Cortex of kidney (tissue), 1 donor: Measurements from ENCODE around the gene ABCF2.

ENCODE experiments used
- DNase-seq: peaks from one replicate; lab custom pipeline; 2025; lab: John Stamatoyannopoulos, UW

The ABCF2 gene

GRCh38 chr7:151226875-151227782 is at the start of gene ABCF2:
ABCF2 (minus strand) TSS chr7:151227205; CDS start chr7:151226458, 747 bp downstream.
- DNase-seq, result no peak

DNA sequence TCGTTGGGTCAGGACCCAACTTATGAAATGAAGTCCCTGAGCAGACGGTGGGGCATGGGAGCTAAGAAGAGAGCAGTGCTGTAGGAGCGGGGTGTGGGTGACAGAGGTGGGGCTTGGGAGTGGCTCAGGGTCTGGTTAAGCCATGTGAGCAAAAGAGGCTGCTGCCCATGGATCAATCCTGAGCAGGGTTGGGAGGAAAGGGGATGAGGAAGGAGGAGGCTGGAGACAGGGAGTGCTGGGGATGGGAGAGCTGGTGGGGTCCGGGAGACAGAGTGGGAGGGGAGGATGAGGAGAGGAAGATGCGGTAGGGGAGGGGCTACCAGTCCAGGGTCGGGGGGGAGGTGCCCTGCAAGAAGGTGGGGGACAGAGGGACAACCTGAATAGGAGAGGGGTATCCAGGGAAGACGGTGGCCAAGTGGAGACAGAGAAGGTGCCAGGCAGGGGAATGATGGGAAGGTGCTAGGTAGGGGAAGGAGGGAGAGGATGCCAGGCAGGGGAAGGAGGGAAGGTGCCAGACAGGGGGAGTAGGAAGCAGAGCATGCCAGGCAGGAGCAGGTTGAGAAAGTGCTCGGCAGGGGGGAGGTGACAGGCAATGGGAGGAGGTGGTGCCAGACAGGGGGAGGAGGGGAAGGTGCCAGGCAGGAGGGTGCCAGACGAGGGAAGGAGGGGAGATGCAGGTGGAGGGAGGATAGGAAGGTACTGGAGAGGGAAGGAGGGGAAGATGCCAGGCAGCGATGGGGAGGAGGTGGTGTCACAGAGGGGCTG is 49.0 kb upstream of the ABCF2 start:
- no peak for DNase-seq

GRCh38 chr7:151274936-151275812 is 48.2 kb upstream of the ABCF2 start:
- no peak for DNase-seq

DNA sequence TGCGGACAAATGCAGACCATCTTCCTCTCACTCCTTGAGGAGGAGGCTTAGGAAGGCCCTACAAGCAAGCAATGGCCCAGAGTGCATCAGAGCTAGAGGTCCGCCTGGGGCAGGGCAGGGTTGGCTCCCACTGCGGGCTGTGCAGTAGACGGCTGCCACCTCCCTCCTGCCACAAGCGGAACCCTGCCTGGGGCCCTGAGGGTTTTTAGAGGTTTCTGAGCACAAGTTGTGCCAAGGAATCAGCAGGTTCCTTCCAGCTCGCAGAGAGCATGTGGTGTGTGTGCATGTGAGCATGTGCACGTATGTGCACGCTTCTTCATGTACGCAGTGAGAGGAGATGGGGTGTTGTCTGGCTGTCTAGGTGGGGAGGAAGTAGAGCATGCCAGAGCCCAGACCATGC is 47.4 kb upstream of the ABCF2 start:
- no peak for DNase-seq

DNA sequence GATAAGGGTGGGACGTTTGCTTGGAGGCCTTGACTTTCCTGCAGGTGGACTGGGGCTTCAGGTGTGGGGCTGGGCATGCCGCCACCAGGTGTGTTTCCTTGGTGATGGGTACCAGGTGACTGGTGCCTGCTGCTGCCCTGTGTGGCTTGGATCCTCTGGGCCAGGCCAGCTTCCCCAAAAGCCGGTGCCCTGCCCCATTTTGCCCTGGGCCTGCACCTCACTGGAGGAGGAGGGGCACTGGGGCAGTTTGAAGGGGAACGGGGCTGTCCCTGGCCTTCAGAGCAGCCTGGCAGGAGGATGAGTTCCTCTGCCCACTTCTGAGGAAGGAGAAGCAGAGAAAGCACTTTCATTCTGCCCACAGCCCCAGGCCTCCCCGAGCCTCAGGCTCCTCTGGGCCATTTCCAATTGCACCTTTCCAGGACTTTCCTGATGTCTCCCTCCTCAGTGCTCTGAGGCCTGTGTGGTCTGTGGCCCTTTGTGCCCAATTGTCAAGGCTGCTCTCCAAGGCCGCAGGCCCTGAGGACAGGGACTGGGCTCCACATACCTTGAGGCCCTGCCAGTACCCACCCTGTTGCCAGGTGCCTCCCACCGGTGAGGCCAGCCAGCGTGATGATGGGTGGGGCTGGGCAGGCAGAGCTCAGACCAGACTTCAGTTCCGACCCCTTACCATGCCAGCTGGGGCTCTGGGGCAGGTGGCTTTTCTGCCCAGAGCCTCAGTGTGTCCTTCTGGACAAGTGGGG is 46.8 kb upstream of the ABCF2 start:
- no peak for DNase-seq

DNA sequence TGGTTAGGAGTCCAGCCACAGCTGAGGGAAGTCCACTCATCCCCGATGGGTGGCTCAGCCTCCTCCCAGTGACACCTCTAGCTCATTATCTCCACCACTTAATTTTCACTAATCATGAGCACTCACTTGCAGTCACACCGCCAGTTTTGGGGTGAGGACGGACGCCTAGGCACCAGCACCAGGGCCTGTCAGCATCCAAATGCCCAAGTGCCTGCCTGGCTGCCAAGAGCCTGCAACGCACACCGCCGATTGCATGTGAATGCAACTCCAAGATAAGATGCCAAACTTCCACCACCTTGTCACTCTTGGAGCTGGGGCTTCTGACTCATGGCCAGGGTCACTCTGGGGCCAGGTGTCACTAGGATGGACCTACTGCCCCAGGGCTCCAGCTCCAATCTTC is 45.9 kb upstream of the ABCF2 start:
- DNase-seq, result no peak

DNA sequence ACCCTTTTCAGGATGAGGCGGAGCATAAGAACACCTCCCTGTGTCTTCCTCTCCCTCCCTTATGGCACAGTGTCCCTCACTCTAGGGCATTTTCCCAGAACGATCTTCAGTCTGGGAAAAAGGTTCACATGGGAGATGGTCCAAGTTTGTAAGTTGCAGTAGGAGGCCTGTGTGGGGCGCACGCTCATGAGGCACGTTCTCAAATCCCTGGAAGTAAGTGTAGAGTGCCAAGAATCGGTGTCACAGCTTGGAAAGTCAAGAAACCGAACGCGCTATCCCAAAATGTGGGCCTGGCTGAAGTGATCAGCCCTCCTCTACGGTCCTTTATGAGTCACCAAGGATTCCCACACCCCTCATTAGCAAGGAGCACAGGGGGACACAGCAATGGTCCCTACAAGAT is 45.4 kb upstream of the ABCF2 start:
- DNase-seq, result no peak

GRCh38 chr7:151271699-151272355 is 44.8 kb upstream of the ABCF2 start:
- no peak for DNase-seq

DNA sequence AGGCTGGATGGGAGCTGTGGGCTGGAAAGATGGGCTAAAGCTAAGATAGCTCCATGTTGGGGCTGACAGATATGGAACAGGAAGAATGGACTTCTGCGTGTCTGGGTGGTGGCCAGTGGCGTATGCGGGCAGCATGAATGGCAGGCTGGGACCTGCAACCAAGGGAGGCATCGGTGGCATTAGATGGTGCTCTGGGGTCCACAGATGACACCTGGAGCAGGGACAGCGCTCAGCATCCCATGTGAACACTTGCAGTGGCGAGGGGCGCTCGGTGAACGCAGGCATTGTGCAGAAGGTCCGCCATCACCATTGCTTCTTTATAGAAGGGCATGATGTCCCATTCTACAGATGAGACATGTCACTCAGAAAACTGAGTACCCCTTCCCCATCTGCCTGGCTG is 42.5 kb upstream of the ABCF2 start:
- DNase-seq, result no peak

DNA sequence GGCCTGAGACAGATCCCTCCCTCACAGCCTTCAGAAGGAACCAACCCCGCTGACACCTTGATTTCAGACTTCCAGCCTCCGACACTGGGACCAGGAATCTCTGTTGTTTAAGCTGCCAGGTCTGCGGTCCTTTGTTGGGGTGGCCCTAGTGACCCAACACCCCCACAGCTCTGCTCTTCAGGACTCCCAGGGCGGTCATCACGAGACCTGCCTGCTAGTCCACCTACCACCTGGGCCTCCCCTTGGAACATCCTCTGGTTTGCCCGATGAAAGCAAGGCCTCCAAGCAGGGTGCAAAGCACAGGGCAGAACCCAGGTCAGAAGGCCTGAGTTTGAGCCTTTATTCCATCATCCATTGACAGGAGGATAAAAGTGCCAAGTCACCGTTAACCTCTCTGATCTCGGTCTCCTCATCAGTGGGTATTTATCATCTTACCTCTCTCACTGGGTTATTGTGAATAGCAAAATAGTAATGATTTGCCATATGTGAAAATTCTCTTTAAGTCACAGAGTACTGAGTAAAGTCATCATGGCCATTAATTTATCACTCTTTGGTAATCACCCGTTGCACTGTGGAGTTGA is 38.4 kb upstream of the ABCF2 start:
- DNase-seq, result no peak

- DNase-seq, result no peak
Measured at GRCh38 chr7:151264615-151265014, 37.6 kb upstream of the ABCF2 start.

DNA sequence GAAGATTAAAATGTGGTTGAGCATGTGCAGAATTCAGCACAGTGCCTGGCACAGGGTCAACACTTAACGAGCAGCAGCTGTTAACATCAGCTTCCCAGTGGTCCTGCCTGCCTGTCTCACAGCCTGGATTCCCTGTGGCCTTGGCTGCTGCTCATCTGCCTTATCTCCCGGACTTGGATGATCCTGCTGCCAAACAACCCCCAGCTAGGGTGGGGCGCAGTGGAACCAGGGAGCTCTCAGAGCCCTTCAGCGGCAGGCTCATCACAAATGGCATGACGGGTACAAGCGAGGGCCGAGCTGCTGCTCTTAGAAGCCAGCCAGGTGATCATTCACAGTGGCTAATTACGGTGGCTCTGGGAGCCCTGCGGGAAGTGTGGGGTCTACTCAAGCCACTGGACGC is 34.5 kb upstream of the ABCF2 start:
- DNase-seq, result no peak

- DNase-seq, result no peak
Measured at GRCh38 chr7:151260883-151261282, 33.9 kb upstream of the ABCF2 start.

DNA sequence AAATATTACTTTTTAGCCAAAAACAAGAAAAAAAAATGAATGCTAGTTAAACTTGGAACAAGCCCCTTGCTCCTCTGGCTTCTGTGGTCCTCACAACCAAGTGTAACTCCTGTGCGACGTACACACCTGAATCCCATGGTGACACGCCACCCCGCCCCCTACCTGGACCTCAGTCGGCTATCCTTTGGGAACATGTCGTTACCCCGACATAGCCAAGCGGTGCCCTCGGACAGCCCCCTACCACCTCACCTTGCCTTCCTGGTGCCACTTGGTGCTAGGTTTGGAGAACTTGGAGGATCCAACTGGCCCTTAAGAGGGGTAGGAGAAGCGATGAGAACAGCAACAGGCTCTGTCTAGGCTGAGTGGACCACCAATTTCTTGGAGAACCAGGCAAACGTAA is 33.5 kb upstream of the ABCF2 start:
- DNase-seq, result no peak

DNA sequence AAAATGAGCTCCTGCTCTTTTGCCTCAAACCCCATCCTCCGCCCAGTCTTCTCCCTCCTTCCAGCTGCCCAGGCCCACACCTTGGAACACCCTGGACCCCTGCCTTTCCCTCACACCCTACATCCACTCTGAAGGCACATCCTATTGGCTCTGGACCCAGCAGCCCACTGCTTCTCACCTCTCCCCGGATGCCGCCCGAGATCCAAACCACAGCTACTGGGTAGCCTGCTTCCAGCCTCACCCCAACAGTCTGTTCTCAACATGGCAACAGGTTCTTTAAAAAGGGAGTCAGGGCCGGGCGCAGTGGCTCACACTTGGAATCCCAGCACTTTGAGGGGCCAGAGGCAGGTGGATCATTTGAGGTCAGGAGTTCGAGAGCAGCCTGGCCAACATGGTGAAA is 31.0 kb upstream of the ABCF2 start:
- no peak for DNase-seq

- DNase-seq, result no peak
Measured at GRCh38 chr7:151256410-151257045, 29.5 kb upstream of the ABCF2 start.

GRCh38 chr7:151255390-151255789 is 28.4 kb upstream of the ABCF2 start:
- DNase-seq, result no peak

- no peak for DNase-seq
Measured at GRCh38 chr7:151254851-151255250, 27.8 kb upstream of the ABCF2 start.

- no peak for DNase-seq
Measured at GRCh38 chr7:151254316-151254715, 27.3 kb upstream of the ABCF2 start.
